Stimulated activated CD4-positive, alpha-beta T cell treated with anti-CD3 and anti-CD28 coated beads, Interleukin-1b, Interleukin-23, amount 100 ng/mL, for 4 hours (primary cell): Measurements from ENCODE around the gene LIMS3.
"Not testable (repeated sequence)": the region's sequence is repeated elsewhere in the genome, so short reads cannot be mapped to it uniquely, and the experiment has no call there.

ENCODE experiments used
- DNase-seq, 2 donors: peaks; one replicate each; pipeline ENCODE4 v3.0.0-alpha.2; 2020; ENCODE audit warnings: low read depth in 2 of 2

LIMS3 gene

DNA sequence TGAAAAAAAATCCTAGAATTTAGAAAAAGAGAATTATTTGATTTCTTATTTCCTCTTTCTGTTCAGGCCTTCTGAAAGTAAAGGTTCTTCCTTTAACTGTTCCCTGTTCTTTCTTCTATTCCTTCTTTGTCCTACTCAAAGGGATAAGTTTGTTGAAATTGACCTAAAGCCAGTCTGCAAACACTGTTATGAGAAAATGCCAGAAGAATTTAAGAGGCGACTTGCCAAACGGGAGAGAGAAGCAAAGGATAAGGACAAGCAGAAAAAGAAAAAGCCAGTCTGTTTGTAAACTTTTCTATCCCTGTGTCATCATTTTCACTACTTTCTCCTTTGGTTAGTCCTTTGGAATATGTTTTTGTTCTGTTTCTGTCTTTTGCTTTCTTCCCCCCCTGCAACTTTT lies 26.0 kb downstream of the LIMS3 start:
- DNase-seq: not testable (repeated sequence)

DNA sequence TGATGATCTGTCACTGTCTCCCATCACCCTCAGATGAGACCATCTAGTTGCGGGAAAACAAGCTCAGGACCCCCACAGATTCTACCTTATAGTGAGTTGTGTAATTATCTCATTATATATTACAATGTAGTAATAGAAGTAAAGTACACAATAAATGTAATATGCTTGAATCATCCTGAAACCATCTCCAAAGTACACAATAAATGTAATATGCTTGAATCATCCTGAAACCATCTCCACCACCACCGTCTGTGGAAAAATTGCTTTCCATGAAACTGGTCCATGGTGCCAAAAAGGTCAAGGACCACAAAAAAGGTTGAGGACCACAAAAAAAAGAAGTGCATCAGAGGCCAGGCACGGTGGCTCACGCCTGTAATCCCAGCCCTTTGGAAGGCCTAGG lies 29.3 kb downstream of the LIMS3 start:
- DNase-seq: not testable (repeated sequence)

DNA sequence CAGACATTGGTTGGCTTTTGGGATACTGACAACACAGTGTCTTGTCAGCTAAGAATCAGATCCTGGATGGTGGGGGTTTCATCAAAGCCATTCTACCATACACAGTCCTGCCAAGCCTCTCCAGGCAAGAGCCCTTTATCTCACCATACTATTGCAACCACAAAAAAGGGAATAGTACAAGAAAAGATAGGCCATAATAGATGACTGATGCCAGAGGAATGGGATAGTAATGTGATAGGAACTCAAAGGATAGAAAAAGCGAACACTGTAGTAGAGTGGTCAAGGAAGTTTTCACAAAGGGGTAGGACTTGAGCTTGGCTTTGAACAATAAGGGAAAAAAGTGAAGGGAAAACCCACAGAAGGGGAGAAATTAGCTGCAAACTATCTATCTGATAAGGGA lies 30.7 kb downstream of the LIMS3 start:
- not testable (repeated sequence) for DNase-seq

DNA sequence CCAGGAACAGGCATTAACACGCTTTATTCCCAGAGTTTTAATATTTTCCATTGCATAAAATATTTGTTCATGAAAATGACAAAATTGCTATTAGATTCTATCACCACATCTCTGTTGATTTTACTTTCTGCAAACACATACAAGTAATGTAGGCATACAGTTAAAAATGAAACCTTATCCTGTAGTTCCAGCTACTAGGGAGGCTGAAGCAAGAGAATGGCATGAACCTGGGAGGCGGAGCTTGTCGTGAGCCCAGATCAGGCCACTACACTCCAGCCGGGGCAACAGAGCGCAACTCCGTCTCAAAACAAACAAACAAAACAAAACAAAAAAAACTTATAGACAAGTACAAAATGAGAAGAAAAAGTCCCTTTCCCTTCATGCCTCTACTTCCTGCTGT lies 38.0 kb downstream of the LIMS3 start:
- DNase-seq: not testable (repeated sequence)

DNA sequence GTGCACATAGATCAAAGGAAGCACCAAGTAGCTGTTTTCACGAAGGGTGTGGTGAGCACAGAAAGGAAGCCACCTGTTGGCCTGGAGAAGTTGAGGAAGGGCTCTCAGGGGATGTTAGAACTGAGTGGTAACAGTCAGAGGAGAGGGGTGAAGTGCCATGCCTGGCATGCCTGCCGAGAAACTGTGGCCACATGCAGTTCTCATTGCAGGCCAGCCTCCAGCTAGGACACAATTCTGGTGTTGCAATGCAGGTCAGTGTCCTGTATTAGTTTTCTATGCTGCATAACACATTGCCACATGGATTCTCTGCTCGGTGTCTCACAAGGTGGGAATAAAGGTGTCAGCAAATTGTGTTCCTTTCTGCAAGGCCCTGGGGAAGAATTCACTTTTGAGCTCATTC lies 46.9 kb downstream of the LIMS3 start:
- DNase-seq: not testable (repeated sequence)

DNA sequence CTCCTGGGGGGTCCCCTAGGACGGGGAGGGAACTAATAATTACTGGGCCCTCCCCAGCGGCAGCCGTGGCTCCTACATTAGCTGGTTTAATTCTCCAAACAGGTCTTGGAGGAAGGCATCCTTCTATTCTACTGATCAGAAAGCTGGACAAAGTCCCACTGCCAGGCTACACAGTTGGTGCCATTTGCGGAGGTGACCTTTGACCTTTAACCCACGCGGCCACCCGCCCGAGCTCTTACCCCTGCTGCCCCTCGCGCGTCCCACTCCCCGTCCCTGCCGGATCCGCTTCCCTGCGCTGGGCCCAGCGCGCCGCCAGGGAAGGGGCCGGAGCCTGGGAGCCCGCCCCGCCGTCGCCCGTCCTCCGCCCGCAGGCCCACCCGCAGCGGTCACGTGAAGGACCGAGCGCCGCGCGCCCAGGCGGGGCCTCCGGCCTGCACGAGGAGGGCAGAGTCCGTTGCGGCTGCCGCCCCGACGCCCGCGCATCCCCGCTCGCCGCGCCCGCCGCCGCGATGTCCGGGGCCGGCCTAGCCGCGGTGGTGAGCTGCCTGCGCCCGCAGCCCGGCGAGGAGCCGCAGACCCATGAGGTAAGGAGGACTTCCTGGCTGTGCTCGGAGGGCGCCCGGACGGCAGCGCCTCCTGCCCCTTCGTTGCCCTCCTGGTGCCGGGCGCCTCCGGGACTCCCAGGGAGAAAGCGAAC lies 48.9 kb downstream of the LIMS3 start:
- not testable (repeated sequence) for DNase-seq

DNA sequence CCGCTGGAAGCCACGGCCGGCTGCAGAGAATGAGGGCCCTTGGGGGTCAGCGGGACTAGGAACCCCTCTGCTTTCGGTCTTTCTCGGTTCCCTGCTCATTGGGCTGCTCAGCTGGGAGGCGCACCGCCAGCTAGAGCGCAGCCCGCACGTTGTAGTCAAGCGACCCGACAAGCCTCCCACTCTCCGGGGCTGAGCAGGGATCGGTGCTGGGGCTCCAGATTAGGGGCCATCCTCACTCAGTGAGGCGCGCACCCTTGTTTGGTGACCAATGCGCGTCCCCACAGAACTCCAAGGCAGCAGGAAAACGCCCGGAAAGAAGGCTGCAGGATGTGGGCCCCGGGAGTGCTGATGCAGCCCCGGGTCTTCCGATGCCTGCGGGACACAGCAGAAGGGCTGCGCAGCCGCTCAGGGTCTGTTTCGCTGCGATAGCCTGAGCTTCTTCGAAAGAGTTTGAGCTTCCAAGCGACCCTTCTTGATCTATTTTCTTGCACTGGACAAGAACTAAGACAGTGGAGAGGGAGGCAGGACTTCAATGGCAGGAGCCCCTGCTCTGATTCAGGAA lies 49.6 kb downstream of the LIMS3 start:
- DNase-seq: not testable (repeated sequence)

DNA sequence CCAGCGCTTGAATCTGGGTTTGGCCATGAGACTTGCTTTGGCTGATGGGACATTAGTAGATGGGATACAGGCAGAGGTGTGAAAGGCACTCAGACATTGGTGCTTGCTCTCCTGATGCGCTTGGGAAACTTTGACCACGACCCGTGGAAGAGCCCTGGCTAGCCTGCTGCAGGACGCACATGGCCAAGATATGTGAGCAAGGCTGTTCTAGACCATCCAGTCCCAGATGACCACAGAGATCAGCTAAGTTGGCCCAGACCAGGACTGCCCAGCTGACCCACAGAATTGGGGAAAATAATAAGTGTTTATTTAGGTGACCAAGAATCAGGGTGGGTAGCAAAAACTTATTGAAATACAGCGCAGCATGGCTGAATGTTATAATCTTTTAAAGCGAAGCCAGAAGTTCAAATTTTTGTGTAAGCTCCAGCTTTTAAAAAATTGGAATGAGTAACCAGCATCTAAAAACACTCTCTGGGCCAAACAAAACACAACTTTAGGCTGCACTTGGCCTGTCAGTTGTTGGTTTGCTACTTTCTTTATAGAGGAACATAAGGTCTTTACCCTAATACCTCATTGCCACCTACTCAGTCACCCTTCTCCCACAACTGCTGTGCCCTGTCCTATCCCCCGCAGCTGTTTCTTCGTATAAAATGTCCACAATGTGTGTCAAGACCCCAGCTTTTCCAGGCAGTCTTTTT lies 51.8 kb downstream of the LIMS3 start:
- not testable (repeated sequence) for DNase-seq

DNA sequence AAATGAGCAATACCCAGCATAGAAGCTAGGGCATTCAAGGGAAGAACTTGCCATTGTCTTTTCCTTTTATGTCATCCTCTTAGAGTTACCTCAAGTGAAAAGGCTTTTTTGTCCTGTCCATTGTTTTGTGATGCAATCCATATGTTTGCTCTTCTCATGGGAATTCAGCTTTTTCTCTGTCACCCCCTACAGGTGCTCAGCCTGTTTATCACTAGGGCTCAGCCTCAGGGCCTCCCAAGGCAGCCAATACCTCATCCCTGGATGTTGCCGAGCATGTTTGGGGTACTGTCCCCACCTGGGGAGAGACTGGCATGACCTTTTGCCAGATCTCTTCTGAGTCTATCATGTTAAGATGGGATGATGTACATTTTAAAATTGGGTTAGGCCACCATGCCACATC lies 65.5 kb downstream of the LIMS3 start:
- DNase-seq: not testable (repeated sequence)

DNA sequence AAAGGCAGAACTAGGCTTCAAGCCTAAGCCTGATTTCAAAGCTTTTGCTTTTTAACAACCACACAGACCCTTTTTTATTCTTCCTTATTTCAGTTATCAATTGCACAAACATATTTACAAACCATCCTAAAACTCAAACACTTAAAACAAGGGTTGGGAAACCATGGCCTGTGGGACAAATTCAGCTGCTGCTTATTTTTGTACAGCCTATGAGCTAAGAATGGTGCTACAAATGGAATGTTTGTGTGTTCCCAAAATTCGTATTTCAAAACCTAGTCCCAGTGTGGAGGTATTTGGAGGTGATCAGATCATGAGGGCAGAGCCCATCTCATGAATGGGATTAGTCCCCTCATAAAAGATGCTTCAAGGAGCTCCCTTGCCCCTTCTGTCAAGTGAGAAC lies 67.0 kb downstream of the LIMS3 start:
- DNase-seq: not testable (repeated sequence)

DNA sequence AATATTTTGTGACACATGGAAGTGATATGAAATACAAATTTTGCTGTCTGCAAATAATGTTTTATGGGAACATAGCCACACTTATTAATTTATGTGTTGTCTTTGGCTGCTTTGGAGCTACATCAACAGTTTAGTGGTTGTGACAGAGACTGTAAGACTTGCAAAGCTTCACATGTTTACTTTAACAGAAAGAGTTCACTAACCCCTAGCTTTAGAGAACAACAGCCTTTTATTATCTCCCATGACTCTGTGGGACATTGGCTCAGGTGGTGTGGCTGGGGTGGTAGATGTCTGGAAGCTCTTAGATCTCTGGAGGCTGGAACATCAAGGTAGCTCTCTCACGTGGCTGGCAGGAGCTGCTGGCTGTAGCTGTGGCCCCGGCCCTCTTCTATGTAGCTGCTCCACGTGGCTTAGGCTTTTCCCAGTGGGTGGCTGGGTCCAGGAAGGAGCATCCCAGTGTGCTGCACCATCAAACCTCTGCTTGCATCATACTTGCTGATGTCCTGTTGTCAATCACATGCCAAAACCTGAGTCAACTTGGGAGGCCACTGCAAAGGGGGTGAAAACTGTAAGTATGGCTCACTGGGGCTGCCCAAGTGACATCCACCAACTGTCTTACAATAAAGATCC lies 67.7 kb downstream of the LIMS3 start:
- DNase-seq: not testable (repeated sequence)

DNA sequence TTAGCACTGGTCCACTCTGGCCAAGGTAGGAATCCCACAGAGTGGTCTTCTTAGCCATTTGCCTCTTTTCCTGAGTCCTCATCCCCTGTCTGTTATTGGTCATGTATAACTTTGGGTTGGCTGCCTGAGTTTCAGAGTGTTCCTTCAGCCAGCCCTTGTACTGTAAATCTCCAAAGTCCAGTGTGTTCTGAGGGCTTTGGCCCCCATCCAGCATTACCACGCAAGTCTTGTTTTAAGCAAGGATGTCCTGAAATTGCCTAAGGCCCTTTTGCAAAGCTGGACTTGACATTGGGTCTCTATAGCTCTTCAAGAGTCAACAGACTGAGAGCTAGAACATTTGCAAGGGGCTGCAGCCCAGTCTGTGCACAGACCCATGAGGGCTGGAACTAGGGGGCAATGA lies 68.4 kb downstream of the LIMS3 start:
- DNase-seq: not testable (repeated sequence)

DNA sequence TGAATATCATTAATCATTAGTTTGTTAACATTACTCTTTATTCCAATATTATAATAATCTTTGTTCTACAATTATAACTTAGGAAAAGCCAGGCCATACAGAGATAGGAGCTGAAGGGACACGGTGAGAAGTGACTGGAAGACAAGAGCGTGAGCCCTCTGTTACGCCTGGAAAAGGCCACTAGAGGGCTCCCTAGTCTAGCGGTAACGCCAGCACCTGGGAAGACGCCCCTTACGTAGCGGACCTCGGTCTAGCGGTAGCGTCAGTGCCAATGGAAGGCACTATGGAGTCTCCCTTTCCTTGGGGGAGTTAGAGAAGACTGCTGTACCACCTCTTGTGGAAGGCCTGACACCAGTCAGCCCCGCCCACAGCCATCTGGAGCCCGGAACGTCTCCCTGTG lies 71.4 kb downstream of the LIMS3 start:
- DNase-seq: not testable (repeated sequence)

DNA sequence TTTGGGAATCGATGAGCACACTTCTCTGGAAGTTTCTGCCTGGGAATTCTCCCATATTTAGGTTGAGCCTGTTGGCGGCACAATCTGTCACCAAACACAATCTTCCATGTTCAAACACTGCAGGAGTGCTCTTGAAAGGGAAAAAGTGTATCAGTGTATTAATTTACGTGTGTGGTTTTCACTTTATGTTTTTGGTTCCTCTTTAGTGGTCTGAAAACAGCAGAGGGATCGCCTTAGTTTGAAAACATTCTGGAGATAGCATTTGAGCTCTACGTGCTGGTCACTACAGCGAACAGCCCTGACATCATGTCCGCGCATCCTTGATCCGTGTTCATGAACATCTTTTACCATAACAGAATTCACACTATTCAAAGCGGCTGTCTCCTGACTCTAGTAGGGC lies 73.2 kb downstream of the LIMS3 start:
- not testable (repeated sequence) for DNase-seq
